ENCODE results near the gene FSTL4.
"Not testable (repeated sequence)": the region's sequence is repeated elsewhere in the genome, so short reads cannot be mapped to it uniquely, and the experiment has no call there.

FSTL4 gene

DNA sequence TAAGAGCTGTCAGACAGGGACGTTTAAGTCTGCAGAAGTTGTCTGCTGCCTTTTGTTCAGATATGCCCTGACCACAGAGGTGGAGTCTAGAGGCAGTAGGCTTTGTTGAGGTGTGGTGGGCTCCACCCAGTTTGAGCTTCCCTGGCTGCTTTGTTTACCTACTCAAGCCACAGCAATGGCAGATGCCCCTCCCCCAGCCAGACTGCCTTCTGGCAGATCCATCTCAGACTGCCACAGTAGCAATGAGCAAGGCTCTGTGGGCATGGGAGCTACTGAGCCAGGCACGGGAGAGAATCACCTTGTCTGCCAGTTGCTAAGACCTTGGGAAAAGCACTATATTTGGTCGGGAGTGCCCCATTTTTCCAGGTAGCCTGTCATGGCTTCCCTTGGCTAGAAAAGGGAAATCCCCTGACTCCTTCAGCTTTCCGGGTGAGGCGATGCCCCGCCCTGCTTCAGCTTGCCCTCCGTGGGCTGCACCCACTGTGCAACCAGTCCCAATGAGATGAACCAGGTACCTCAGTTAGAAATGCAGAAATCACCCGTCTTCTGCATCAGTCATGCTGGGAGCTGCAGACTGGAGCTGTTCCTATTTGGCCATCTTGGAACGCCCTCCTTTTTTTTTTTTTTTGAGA is 441.5 kb downstream of the FSTL4 start:
- DNase-seq (ENCODE audit: low read depth): not testable (repeated sequence)

- no peak for DNase-seq (ENCODE audit: low read depth)
Observed at GRCh38 chr5:133164759-133165158, 447.6 kb downstream of the FSTL4 start.

- no peak for DNase-seq (ENCODE audit: low read depth)
Observed at GRCh38 chr5:133163839-133164238, 448.5 kb downstream of the FSTL4 start.

GRCh38 chr5:133159543-133159942 is 452.8 kb downstream of the FSTL4 start:
- no peak for DNase-seq (ENCODE audit: low read depth)

DNA sequence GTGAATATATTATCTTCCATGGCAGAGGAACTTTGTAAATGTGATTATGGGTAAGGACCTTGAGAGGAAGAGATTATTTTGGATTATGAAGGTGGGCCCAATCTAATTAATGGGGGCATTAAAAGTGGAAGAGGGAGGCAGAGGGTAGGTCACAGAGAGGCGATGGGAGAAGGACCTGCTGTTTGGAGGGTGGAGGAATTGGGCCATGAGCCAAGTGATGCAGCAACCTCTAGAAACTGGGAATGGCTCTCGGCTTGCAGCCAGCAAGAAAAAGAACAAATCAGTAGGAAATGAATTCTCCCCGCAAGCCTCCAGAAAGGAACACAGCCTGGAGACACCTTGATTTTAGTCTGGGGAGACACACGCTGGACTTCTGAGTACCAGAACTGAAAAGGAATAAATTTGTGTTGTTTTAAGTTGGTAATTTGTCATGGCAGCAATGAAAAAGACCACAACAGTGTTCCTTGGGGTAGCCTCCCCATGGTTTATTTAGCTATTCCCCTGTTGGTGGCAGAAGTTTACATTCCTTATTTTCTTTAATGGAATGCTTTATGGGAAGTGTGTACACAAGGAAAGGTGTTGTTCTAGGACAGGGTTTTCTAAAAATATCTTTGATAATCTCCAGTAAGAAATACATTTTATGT is 456.9 kb downstream of the FSTL4 start:
- DNase-seq (ENCODE audit: low read depth): no peak

DNA sequence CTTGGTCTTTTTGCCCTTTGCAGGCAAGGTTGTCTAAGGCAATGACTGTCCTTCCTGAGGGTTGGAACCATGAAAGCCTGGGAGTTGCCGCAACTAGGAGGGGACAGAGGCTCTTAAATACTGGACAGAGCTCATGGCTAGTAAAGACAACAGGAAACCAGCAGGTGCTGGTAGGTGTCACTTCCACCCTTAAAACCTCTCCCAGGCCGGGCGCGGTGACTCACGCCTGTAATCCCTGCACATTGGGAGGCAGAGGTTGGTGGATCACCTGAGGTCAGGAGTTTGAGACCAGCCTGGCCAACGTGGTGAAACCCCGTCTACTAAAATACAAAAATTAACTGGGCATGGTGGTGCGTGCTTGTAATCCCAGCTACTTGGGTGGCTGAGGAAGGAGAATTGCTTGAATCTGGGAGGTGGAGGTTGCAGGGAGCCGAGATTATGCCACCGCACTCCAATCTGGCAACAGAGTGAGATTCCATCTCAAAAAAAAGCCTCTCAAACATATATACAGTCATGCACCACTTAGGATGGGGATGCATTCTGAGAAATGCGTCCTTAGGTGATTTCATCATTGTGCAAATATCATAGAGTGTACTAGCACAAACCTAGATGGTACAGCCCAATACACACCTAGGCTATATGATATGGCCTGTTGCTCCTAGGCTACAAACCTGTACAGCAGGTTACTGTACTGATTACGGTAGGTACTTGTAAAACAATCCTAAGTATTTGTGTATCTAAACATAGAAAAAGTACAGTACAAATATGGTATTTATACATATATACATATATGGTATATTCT is 457.9 kb downstream of the FSTL4 start:
- DNase-seq (ENCODE audit: low read depth): no peak

- no peak for DNase-seq (ENCODE audit: low read depth)
Observed at GRCh38 chr5:133150909-133151544, 461.3 kb downstream of the FSTL4 start.

- DNase-seq (ENCODE audit: low read depth): no peak
Observed at GRCh38 chr5:133149345-133149744, 463.0 kb downstream of the FSTL4 start.

GRCh38 chr5:133147815-133148567 is 464.4 kb downstream of the FSTL4 start:
- no peak for DNase-seq (ENCODE audit: low read depth)

GRCh38 chr5:133147411-133147810 is 464.9 kb downstream of the FSTL4 start:
- DNase-seq (ENCODE audit: low read depth): no peak
